Liver (tissue), 3 donors: ENCODE measurements around the gene TMED6.

Experiments
- FOXA1 ChIP-seq: IDR thresholded peaks from 2 replicates; pipeline ENCODE4 v1.6.1; 2016; ENCODE audit warnings: antibody characterized with exemption
- GABPA ChIP-seq, 2 donors: IDR thresholded peaks in 1 of 2; conservative IDR thresholded peaks in 1 of 2; 2 replicates each; pipeline ENCODE4 v1.6.1; 2016; ENCODE audit warnings: antibody characterized with exemption in 2 of 2, mild to moderate bottlenecking in 1 of 2, moderate library complexity in 1 of 2
- HNF4A ChIP-seq, 2 donors: conservative IDR thresholded peaks; 2 replicates each; pipeline ENCODE4 v1.6.1; 2016; ENCODE audit warnings: antibody characterized with exemption in 2 of 2, mild to moderate bottlenecking in 2 of 2
- JUND ChIP-seq, 2 donors: IDR thresholded peaks; 2 replicates each; pipeline ENCODE4 v1.6.1; 2016; ENCODE audit warnings: antibody characterized with exemption in 2 of 2
- RAD21 ChIP-seq, 2 donors: IDR thresholded peaks; 2 replicates each; pipeline ENCODE4 v1.6.1; 2016; ENCODE audit warnings: antibody characterized with exemption in 2 of 2, mild to moderate bottlenecking in 2 of 2
- RXRA ChIP-seq, 2 donors: IDR thresholded peaks; 2 replicates each; pipeline ENCODE4 v1.6.1; 2017 to 2018; ENCODE audit warnings: antibody characterized with exemption in 2 of 2, mild to moderate bottlenecking in 1 of 2
- TAF1 ChIP-seq: conservative IDR thresholded peaks from 2 replicates; pipeline ENCODE4 v1.6.1; 2016; ENCODE audit warnings: antibody characterized with exemption, mild to moderate bottlenecking
- ZBTB33 ChIP-seq: IDR thresholded peaks from 2 replicates; pipeline ENCODE4 v1.6.1; 2016; ENCODE audit warnings: antibody characterized with exemption
- TF ChIP-seq, protein P1 (sequence below): fragments of 150-350 bp; IDR thresholded peaks from 2 replicates; pipeline ENCODE4 v1.5.1; 2017; ENCODE audit warnings: improper control_type of control experiment, low read depth, low read length; ENCODE audit not compliant: missing input control
- donor health status: healthy.
- donor health status: healthy.

DNA sequence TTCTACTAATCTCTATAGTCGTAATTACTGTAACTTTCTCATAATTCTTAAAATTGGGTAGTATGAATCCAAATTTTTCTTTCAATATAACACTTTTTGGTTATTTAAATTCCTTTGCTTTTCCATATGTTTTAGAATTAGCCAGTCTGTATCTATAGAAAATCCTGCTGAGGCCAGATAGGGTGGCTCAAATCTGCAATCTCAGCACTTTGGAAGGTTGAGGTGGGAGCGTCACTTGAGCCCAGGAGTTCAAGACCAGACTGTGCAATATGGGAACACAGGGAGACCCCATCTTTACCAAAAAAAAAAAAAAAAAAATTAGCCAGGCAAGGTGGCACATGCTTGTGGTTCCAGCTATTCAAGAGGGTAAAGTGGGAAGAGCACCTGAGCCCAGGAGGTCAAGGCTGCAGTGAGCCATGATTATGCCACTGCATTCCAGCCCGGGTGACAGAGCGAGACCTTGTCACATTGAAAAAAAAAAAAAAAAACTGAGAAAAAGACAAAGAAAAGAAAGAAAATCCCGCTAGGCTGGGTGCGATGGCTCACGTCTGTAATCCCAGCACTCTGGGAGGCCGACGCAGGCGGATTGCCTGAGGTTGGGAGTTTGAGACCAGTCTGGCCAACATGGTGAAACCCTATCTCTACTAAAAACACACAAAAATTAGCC lies 24.9 kb upstream of the TMED6 start:
- TF ChIP-seq JUND (IDR thresholded peaks at IDR 0.05) (no peak), TAF1 (no peak), HNF4A (conservative IDR thresholded peaks at IDR 0.05) (no peak), ZBTB33 (no peak), FOXA1 (no peak), RXRA (IDR thresholded peaks at IDR 0.05) (no peak), RAD21 (IDR thresholded peaks at IDR 0.05) (no peak), GABPA (IDR thresholded peaks at IDR 0.05 in 1 of 2, conservative IDR thresholded peaks at IDR 0.05 in 1 of 2) (no peak)
- TF ChIP-seq, protein P1, sequence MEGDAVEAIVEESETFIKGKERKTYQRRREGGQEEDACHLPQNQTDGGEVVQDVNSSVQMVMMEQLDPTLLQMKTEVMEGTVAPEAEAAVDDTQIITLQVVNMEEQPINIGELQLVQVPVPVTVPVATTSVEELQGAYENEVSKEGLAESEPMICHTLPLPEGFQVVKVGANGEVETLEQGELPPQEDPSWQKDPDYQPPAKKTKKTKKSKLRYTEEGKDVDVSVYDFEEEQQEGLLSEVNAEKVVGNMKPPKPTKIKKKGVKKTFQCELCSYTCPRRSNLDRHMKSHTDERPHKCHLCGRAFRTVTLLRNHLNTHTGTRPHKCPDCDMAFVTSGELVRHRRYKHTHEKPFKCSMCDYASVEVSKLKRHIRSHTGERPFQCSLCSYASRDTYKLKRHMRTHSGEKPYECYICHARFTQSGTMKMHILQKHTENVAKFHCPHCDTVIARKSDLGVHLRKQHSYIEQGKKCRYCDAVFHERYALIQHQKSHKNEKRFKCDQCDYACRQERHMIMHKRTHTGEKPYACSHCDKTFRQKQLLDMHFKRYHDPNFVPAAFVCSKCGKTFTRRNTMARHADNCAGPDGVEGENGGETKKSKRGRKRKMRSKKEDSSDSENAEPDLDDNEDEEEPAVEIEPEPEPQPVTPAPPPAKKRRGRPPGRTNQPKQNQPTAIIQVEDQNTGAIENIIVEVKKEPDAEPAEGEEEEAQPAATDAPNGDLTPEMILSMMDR = no peak
